T-helper 22 cell (primary cell): Measurements from ENCODE around the gene TEX36.
"Not testable (repeated sequence)": the region's sequence is repeated elsewhere in the genome, so short reads cannot be mapped to it uniquely, and the experiment has no call there.

Source experiments
- DNase-seq: peaks from one replicate; pipeline ENCODE4 v3.0.0-alpha.2; 2020; ENCODE audit warnings: low read depth

TEX36 gene

GRCh38 chr10:125692196-125692595, 9.2 kb upstream of the TEX36 start:
- DNase-seq = no peak

GRCh38 chr10:125691160-125691981, 8.4 kb upstream of the TEX36 start:
- no peak for DNase-seq

- DNase-seq = no peak
Observed at GRCh38 chr10:125689955-125690569, 7.1 kb upstream of the TEX36 start.

GRCh38 chr10:125687507-125688185, 4.7 kb upstream of the TEX36 start:
- DNase-seq = no peak

GRCh38 chr10:125684581-125684980, 1.6 kb upstream of the TEX36 start:
- DNase-seq = no peak

GRCh38 chr10:125683821-125684220, 858 bp upstream of the TEX36 start:
- no peak for DNase-seq

GRCh38 chr10:125679436-125679835, 3.5 kb downstream of the TEX36 start:
- DNase-seq = no peak

- no peak for DNase-seq
Observed at GRCh38 chr10:125672884-125673283, 10.1 kb downstream of the TEX36 start.

GRCh38 chr10:125662584-125662983, 20.4 kb downstream of the TEX36 start:
- DNase-seq = no peak

- DNase-seq = no peak
Observed at GRCh38 chr10:125661941-125662515, 20.9 kb downstream of the TEX36 start.

GRCh38 chr10:125661431-125661940, 21.5 kb downstream of the TEX36 start:
- no peak for DNase-seq

- no peak for DNase-seq
Observed at GRCh38 chr10:125659071-125659470, 23.9 kb downstream of the TEX36 start.

- no peak for DNase-seq
Observed at GRCh38 chr10:125656523-125656922, 26.4 kb downstream of the TEX36 start.

- DNase-seq = not testable (repeated sequence)
Observed at GRCh38 chr10:125653113-125653512, 29.9 kb downstream of the TEX36 start.

GRCh38 chr10:125646311-125646710, 36.7 kb downstream of the TEX36 start:
- DNase-seq = no peak

- no peak for DNase-seq
Observed at GRCh38 chr10:125641398-125641797, 41.6 kb downstream of the TEX36 start.

GRCh38 chr10:125640653-125641052, 42.3 kb downstream of the TEX36 start:
- DNase-seq = no peak

- DNase-seq = no peak
Observed at GRCh38 chr10:125639846-125640245, 43.1 kb downstream of the TEX36 start.

GRCh38 chr10:125638555-125638954, 44.4 kb downstream of the TEX36 start:
- DNase-seq = no peak

- no peak for DNase-seq
Observed at GRCh38 chr10:125637496-125637895, 45.5 kb downstream of the TEX36 start.

- no peak for DNase-seq
Observed at GRCh38 chr10:125634606-125635005, 48.4 kb downstream of the TEX36 start.

- DNase-seq = no peak
Observed at GRCh38 chr10:125633517-125633999, 49.4 kb downstream of the TEX36 start.
